IMR-90 (cell line): Measurements from ENCODE around the gene RASGRP2. TPM values are rescaled to one million over a fixed set of nuclear protein-coding genes. Genes with fewer than 3 reads are reported as not detected.

ENCODE experiments used
- ATAC-seq: fragments of 200-7000 bp; cut with Tn5 transposase; 2 replicates; pipeline ENCODE4 v1.9.1; 2020; ENCODE audit warnings: low read depth, mild to moderate bottlenecking, moderate library complexity
- BruUV-seq: library from RNA; stranded (reverse); fragments of 400-500 nt; replicated peaks from 2 replicates; lab custom pipeline; 2021; lab: Mats Ljungman, UMichigan
- CTCF ChIA-PET: fragments of 300-600 bp; formaldehyde crosslinking; extraction: SDS; loops from one replicate; lab custom pipeline; 2021; ENCODE audit warnings: antibody characterized with exemption; lab: Yijun Ruan, JAX
- POLR2A ChIA-PET: fragments of 300-600 bp; sonication (Branson Sonifier 250); formaldehyde crosslinking; loops from one replicate; lab custom pipeline; 2022; ENCODE audit warnings: antibody characterized with exemption; ENCODE audit not compliant: unreplicated experiment; lab: Charles Lee
- DNase-seq: peaks from one replicate; pipeline ENCODE4 v3.0.0; 2013
- H2AFZ ChIP-seq: replicated peaks from 2 replicates; pipeline ENCODE3; 2013; ENCODE audit warnings: low read length, mild to moderate bottlenecking; ENCODE audit not compliant: poor library complexity
- H2AK5ac ChIP-seq: 2 replicates; pipeline ENCODE4 v1.6.1; 2013; ENCODE audit warnings: low read depth, low read length, inconsistent platforms
- H2AK9ac ChIP-seq: replicated peaks from 2 replicates; pipeline ENCODE3; 2013; ENCODE audit warnings: mild to moderate bottlenecking, low read depth, low read length, moderate library complexity; ENCODE audit not compliant: poor library complexity
- H2BK120ac ChIP-seq: 2 replicates; pipeline ENCODE4 v1.6.1; 2013; ENCODE audit warnings: low read depth, low read length, inconsistent platforms
- H2BK15ac ChIP-seq: 3 replicates; pipeline ENCODE4 v1.6.1; 2013; ENCODE audit warnings: low read depth, low read length, inconsistent platforms
- H2BK20ac ChIP-seq: 2 replicates; pipeline ENCODE4 v1.6.1; 2013; ENCODE audit warnings: low read depth, mild to moderate bottlenecking, inconsistent platforms, low read length, moderate library complexity
- H2BK5ac ChIP-seq: 2 replicates; pipeline ENCODE4 v1.6.1; 2013; ENCODE audit warnings: mild to moderate bottlenecking, low read depth, low read length, inconsistent platforms; ENCODE audit not compliant: poor library complexity, severe bottlenecking
- H3K14ac ChIP-seq: replicated peaks from 2 replicates; pipeline ENCODE4 v1.6.1; 2013; ENCODE audit warnings: low read depth, low read length, inconsistent platforms
- H3K18ac ChIP-seq: 2 replicates; pipeline ENCODE4 v1.6.1; 2013; ENCODE audit warnings: low read depth, low read length, control low read depth
- H3K23ac ChIP-seq: 2 replicates; pipeline ENCODE4 v1.6.1; 2013; ENCODE audit warnings: low read depth, low read length, inconsistent platforms
- H3K27ac ChIP-seq: 2 replicates; pipeline ENCODE4 v1.5.1; 2013; ENCODE audit warnings: mild to moderate bottlenecking, control low read depth, low read length; ENCODE audit not compliant: insufficient read depth
- H3K27me3 ChIP-seq: 2 replicates; pipeline ENCODE4 v1.6.1; 2013; ENCODE audit warnings: low read length; ENCODE audit not compliant: control insufficient read depth, insufficient read depth
- H3K36me3 ChIP-seq: 2 replicates; pipeline ENCODE4 v1.6.1; 2013; ENCODE audit warnings: low read length, mixed read lengths; ENCODE audit not compliant: control insufficient read depth, insufficient read depth
- H3K4ac ChIP-seq: 2 replicates; pipeline ENCODE4 v1.6.1; 2013; ENCODE audit warnings: low read depth, low read length, inconsistent platforms
- H3K4me1 ChIP-seq: 2 replicates; pipeline ENCODE4 v1.6.1; 2013; ENCODE audit warnings: low read length, mixed read lengths; ENCODE audit not compliant: control insufficient read depth, insufficient read depth
- H3K4me2 ChIP-seq: 2 replicates; pipeline ENCODE4 v1.6.1; 2013; ENCODE audit warnings: low read depth, mild to moderate bottlenecking, control low read depth, low read length, moderate library complexity
- H3K4me3 ChIP-seq: 2 replicates; pipeline ENCODE4 v1.5.1; 2013; ENCODE audit warnings: low read depth, mild to moderate bottlenecking, control low read depth, low read length, moderate library complexity; ENCODE audit not compliant: insufficient read depth
- H3K56ac ChIP-seq: 2 replicates; pipeline ENCODE4 v1.6.1; 2013; ENCODE audit warnings: low read length, inconsistent platforms; ENCODE audit not compliant: insufficient read depth; ENCODE audit errors: extremely low read depth
- H3K79me1 ChIP-seq, 2 experiments: 2 replicates each; pipeline ENCODE4 v1.6.1; 2013; ENCODE audit warnings: low read length in 2 of 2, inconsistent platforms in 1 of 2, low read depth in 1 of 2
- H3K9ac ChIP-seq: 2 replicates; pipeline ENCODE4 v1.6.1; 2013; ENCODE audit warnings: low read depth, low read length, control low read depth
- H3K9me1 ChIP-seq: 2 replicates; pipeline ENCODE4 v1.6.1; 2013; ENCODE audit warnings: low read length, inconsistent platforms; ENCODE audit not compliant: insufficient read depth
- H3K9me3 ChIP-seq: 2 replicates; pipeline ENCODE4 v1.6.1; 2013; ENCODE audit warnings: low read length; ENCODE audit not compliant: control insufficient read depth, insufficient read depth
- H4K20me1 ChIP-seq: 2 replicates; pipeline ENCODE4 v1.6.1; 2013; ENCODE audit warnings: low read length, inconsistent platforms; ENCODE audit not compliant: insufficient read depth
- H4K5ac ChIP-seq: 2 replicates; pipeline ENCODE4 v1.6.1; 2013; ENCODE audit warnings: mild to moderate bottlenecking, low read depth, low read length, control low read depth
- H4K8ac ChIP-seq, 2 experiments: 2 replicates each; pipeline ENCODE4 v1.6.1; 2013; ENCODE audit warnings: low read depth in 2 of 2, low read length in 2 of 2, control low read depth in 1 of 2, inconsistent platforms in 1 of 2
- H4K91ac ChIP-seq: 2 replicates; pipeline ENCODE4 v1.6.1; 2013; ENCODE audit warnings: low read depth, low read length, inconsistent platforms; ENCODE audit not compliant: insufficient read depth
- CEBPB ChIP-seq: IDR thresholded peaks from 2 replicates; pipeline ENCODE4 v1.6.1; 2012; ENCODE audit warnings: low read depth, low read length, improper control_type of control experiment
- RCOR1 ChIP-seq: IDR thresholded peaks from 2 replicates; pipeline ENCODE4 v1.6.1; 2012; ENCODE audit warnings: mild to moderate bottlenecking, low read length, improper control_type of control experiment; ENCODE audit not compliant: insufficient replicate concordance
- WGBS, 2 experiments: methylation state at CpG; one replicate each; pipeline versions ENCODE4 v1.1.5 to v1.1.7; 2013; ENCODE audit warnings: missing lambda C conversion rate in 2 of 2; ENCODE audit not compliant: insufficient read length in 1 of 2; ENCODE audit errors: extremely low coverage in 2 of 2; 5-methylcytosine and 5-hydroxymethylcytosine counted together
- dilution Hi-C: fragments of 300-500 bp; cut with HindIII; formaldehyde crosslinking; loops from one replicate; pipeline ENCODE4 v1.14.3; 2018; ENCODE audit warnings: low sequenced_read_pairs; ENCODE audit not compliant: unreplicated experiment
- in situ Hi-C: fragments of 300-500 bp; cut with MboI; formaldehyde crosslinking; loops from 3 replicates; pipeline ENCODE4 v1.14.3; 2019; ENCODE audit warnings: low sequenced_read_pairs, inconsistent platforms, mixed read lengths
- intact Hi-C: fragments of 100-400 bp; cut with micrococcal nuclease; formaldehyde crosslinking; loops from 2 replicates; pipeline ENCODE4 v1.10.0; 2022
- polyA plus RNA-seq, 3 experiments: library from polyadenylated mRNA; depleted of rRNA; stranded (reverse); fragments of >200 nt; gene quantifications; 2 replicates each; pipeline ENCODE4 v1.2.3, GENCODE V29; 2012; ENCODE audit warnings: low replicate concordance in 1 of 3
- total RNA-seq: library from RNA; depleted of rRNA; stranded (reverse); fragments of >200 nt; gene quantifications from 2 replicates; pipeline ENCODE4 v1.2.3, GENCODE V29; 2012

The RASGRP2 gene
- total and polyA plus RNA-seq, 2 of the 4 experiments (the other 2 are of a cell fraction), result 1.2 TPM; not detected in 1

GRCh38 chr11:64769283-64769682, 25.3 kb upstream of the RASGRP2 start:
- no TSS peak for BruUV-seq

More at GRCh38 chr11:64769283-64769682, 25.3 kb upstream of the RASGRP2 start:
- peaks cover 89% of the 10 kb centered on the region for H3K36me3 ChIP-seq
- H3K18ac ChIP-seq, result no peak overlapping the region
- H3K23ac ChIP-seq, result no peak overlapping the region
- no peak overlapping the region for H2BK15ac ChIP-seq
- 80% methylated on average over 1 of the region's 6 CpGs; no CpG with 5 or more reads in 1 of the 2 experiments for WGBS, 2 experiments
- no peak overlapping the region for H4K8ac ChIP-seq
- H3K4me1 ChIP-seq, result peaks cover under 1% of the 10 kb centered on the region; the same call in 1 of the 2 replicates
- H2BK120ac ChIP-seq, result no peak overlapping the region
- intact Hi-C loops, result no loop called here
- H3K27ac ChIP-seq, result no peak overlapping the region
- peaks cover 52 to 86% of the 10 kb centered on the region in 2 experiments for H3K79me1 ChIP-seq
- H4K5ac ChIP-seq, result no peak overlapping the region
- H3K56ac ChIP-seq, result no peak overlapping the region
- no peak overlapping the region for H2AK5ac ChIP-seq
- no peak overlapping the region for H3K14ac ChIP-seq
- no peak overlapping the region for H4K91ac ChIP-seq
- no peak overlapping the region for H2BK5ac ChIP-seq
- H2BK20ac ChIP-seq, result no peak overlapping the region
- CTCF ChIA-PET, result no interaction called here
- H3K4ac ChIP-seq, result no peak overlapping the region
- peaks cover 4% of the 10 kb centered on the region; the same call in 1 of the 2 replicates for H3K9me1 ChIP-seq
- DNase-seq, result no peak
- no peak overlapping the region for H3K4me2 ChIP-seq
- H4K20me1 ChIP-seq, result peaks cover 84% of the 10 kb centered on the region
- POLR2A ChIA-PET, result no interaction called here
- dilution Hi-C loops, result no loop called here
- H3K9me3 ChIP-seq, result no peaks in the 10 kb centered on the region
- H3K9ac ChIP-seq, result no peak overlapping the region
- no peak overlapping the region for H2AK9ac ChIP-seq
- no peak overlapping the region for H3K4me3 ChIP-seq
- ATAC-seq, result no peak
- no peaks in the 10 kb centered on the region for H3K27me3 ChIP-seq
- in situ Hi-C loops, result no loop called here
- no peak for TF ChIP-seq RCOR1
- TF ChIP-seq CEBPB, result no peak
- no peak overlapping the region for H2AFZ ChIP-seq
